Astrocyte (in vitro differentiated cells and primary cell): ENCODE measurements around the gene OR8S1.

Source experiments
- EZH2 ChIP-seq: IDR thresholded peaks from 2 replicates; pipeline ENCODE4 v1.6.1; 2012; ENCODE audit warnings: mild to moderate bottlenecking, low read length, inconsistent platforms; ENCODE audit not compliant: insufficient read depth
- TF ChIP-seq, protein P1 (sequence below): IDR thresholded peaks from 2 replicates; pipeline ENCODE4 v1.5.1; 2011; ENCODE audit warnings: low read depth, mild to moderate bottlenecking, inconsistent platforms, low read length, moderate library complexity; ENCODE audit not compliant: insufficient read depth

DNA sequence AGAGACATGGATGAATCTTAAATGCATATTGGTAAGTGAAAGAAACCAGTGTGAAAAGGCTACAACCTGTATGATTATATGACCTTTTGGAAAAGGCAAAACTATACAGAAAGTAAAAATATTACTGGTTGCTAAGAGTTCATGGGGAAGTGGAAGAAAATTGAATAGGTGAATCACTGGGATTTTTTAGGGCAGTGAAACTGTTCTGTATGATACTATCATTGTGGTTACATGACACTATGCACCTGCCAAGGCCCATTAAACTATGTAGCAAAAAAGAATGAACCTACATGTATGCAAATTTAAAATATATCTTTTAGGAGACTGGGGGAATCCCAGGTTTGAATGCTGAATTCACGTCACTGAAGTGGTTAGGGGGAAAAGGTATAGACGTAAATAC lies 12.6 kb upstream of the OR8S1 start:
- no peak for TF ChIP-seq EZH2
- TF ChIP-seq, protein P1, sequence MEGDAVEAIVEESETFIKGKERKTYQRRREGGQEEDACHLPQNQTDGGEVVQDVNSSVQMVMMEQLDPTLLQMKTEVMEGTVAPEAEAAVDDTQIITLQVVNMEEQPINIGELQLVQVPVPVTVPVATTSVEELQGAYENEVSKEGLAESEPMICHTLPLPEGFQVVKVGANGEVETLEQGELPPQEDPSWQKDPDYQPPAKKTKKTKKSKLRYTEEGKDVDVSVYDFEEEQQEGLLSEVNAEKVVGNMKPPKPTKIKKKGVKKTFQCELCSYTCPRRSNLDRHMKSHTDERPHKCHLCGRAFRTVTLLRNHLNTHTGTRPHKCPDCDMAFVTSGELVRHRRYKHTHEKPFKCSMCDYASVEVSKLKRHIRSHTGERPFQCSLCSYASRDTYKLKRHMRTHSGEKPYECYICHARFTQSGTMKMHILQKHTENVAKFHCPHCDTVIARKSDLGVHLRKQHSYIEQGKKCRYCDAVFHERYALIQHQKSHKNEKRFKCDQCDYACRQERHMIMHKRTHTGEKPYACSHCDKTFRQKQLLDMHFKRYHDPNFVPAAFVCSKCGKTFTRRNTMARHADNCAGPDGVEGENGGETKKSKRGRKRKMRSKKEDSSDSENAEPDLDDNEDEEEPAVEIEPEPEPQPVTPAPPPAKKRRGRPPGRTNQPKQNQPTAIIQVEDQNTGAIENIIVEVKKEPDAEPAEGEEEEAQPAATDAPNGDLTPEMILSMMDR: no peak
